Body of pancreas (tissue), 4 donors: ENCODE measurements around the gene LARP1. TPM values are rescaled to one million over a fixed set of nuclear protein-coding genes. Genes with fewer than 3 reads are reported as not detected.

Experiments
- ATAC-seq: fragments of 150-250 bp; one replicate; pipeline ENCODE4 v1.9.1; 2016
- DNase-seq, 4 donors: peaks; one replicate each; pipeline ENCODE4 v3.0.0-alpha.2; 2019
- H3K27ac ChIP-seq, 4 donors: fragments of 200-600 bp; sonication (generic); 1 replicate in 3 of 4; 2 replicates in 1 of 4; pipeline versions ENCODE4 v1.5.1 to v1.6.1; 2016 to 2019; ENCODE audit warnings: mild to moderate bottlenecking in 1 of 4, mixed read lengths in 1 of 4, moderate library complexity in 1 of 4
- H3K27me3 ChIP-seq, 2 donors: fragments of 200-600 bp; sonication (generic); one replicate each; pipeline ENCODE4 v1.6.0; 2016; ENCODE audit warnings: mild to moderate bottlenecking in 1 of 2
- H3K36me3 ChIP-seq, 2 donors: fragments of 200-600 bp; sonication (generic); replicated peaks in 1 of 2; 2 replicates each; pipeline ENCODE4 v1.5.1; 2016; ENCODE audit warnings: low read depth in 2 of 2; ENCODE audit not compliant: insufficient read depth in 1 of 2
- H3K4me1 ChIP-seq: fragments of 200-600 bp; sonication (generic); one replicate; pipeline ENCODE4 v1.6.0; 2016
- H3K4me3 ChIP-seq, 2 donors: fragments of 200-600 bp; sonication (generic); 1 replicate in 1 of 2; 2 replicates in 1 of 2; pipeline ENCODE4 v1.5.1; 2016 to 2019
- H3K9me3 ChIP-seq, 3 donors: fragments of 200-600 bp; sonication (generic); 1 replicate in 2 of 3; 2 replicates in 1 of 3; pipeline ENCODE4 v1.5.1; 2016
- POLR2A ChIP-seq, 3 donors: fragments of 450-650 bp; IDR thresholded peaks; one replicate each; pipeline ENCODE4 v1.6.1; 2016; ENCODE audit warnings: antibody characterized with exemption in 3 of 3, mild to moderate bottlenecking in 2 of 3
- WGBS, 2 donors: methylation state at CpG; one replicate each; pipeline ENCODE4 v1.1.5; 2017; 5-methylcytosine and 5-hydroxymethylcytosine counted together
- intact Hi-C: fragments of 100-400 bp; cut with DNase I; formaldehyde crosslinking; loops from one replicate; pipeline ENCODE4 v1.15.1; 2023
- total RNA-seq, 2 donors: library from RNA; depleted of rRNA; stranded (reverse); fragments of >200 nt; gene quantifications; one replicate each; pipeline ENCODE4 v1.1.0, GENCODE V29; 2016
- TF ChIP-seq, protein P1 (sequence below), 7 experiments: fragments of 450-650 bp in 4 of 7; fragments of 200-600 bp in 3 of 7; sonication (generic) in 3 of 7; IDR thresholded peaks; one replicate each; pipeline ENCODE4 v1.5.1; 2016 to 2019; ENCODE audit warnings: antibody characterized with exemption in 7 of 7

Gene LARP1
- total RNA-seq, 2 donors from 2014 or later = 96.2 to 151 TPM

DNA sequence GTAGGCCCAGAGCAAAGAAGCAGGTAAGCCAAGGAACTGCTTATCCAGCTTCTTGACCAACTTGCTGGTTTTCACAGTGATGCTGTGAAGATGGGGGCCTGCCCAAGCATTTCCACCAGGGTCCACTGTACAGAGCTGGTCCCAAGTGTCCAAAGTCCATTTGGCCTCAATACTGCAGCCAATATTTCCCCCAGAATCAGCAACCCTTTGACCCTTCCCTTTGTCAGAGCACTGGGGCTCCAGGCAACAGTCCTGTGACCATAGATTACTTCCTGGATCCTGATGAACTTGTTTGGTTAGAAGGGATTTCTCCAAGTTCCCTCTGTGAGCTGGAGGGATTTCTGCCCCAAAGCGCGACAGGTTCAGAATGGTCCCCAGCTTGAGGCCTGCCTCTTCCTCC lies 68.9 kb downstream of the LARP1 start:
- intact Hi-C loops = no loop called here
- H3K27ac ChIP-seq = no peak overlapping the region

DNA sequence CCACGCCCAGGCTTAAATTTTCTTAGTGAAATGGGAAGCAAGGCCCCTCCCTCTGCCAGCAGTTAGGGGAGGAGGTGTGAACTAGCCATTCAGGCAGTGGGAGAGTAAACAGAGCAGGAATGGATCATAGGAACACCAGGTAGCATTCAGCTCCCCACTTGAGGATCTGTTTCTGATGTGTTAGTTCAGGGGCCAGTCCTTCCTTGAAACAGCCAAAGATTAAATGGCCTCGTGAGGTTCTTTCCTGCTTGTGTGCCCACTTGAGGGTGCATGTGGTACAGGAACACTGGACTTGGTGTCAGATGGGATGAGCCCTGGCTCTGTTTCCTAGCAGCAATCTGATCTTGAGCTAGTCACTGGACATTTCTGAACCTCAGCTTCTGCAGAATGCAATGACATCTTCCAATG lies 74.0 kb downstream of the LARP1 start:
- no peak overlapping the region for H3K4me3 ChIP-seq
- no peaks in the 10 kb centered on the region for H3K36me3 ChIP-seq
- no peaks in the 10 kb centered on the region for H3K27me3 ChIP-seq
- H3K4me1 ChIP-seq = no peaks in the 10 kb centered on the region
- intact Hi-C loops = no loop called here
- DNase-seq (no peak), ATAC-seq (no peak)
- H3K27ac ChIP-seq = no peak overlapping the region
- H3K9me3 ChIP-seq = no peaks in the 10 kb centered on the region
- TF ChIP-seq, protein P1, sequence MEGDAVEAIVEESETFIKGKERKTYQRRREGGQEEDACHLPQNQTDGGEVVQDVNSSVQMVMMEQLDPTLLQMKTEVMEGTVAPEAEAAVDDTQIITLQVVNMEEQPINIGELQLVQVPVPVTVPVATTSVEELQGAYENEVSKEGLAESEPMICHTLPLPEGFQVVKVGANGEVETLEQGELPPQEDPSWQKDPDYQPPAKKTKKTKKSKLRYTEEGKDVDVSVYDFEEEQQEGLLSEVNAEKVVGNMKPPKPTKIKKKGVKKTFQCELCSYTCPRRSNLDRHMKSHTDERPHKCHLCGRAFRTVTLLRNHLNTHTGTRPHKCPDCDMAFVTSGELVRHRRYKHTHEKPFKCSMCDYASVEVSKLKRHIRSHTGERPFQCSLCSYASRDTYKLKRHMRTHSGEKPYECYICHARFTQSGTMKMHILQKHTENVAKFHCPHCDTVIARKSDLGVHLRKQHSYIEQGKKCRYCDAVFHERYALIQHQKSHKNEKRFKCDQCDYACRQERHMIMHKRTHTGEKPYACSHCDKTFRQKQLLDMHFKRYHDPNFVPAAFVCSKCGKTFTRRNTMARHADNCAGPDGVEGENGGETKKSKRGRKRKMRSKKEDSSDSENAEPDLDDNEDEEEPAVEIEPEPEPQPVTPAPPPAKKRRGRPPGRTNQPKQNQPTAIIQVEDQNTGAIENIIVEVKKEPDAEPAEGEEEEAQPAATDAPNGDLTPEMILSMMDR (IDR thresholded peaks at IDR 0.05) = no peak
- no peak for TF ChIP-seq POLR2A (IDR thresholded peaks at IDR 0.05)
- 83 to 87% methylated on average over 1 to 2 of the region's 2 CpGs for WGBS, 2 donors

More for the DNA sequence above, 68.9 kb downstream of the LARP1 start:
- no peaks in the 10 kb centered on the region for H3K27me3 ChIP-seq
- peaks cover 4% of the 10 kb centered on the region for H3K4me1 ChIP-seq
- no peaks in the 10 kb centered on the region for H3K9me3 ChIP-seq
- 95 to 100% methylated on average over 2 of the region's 2 CpGs for WGBS, 2 donors
- TF ChIP-seq, protein P1 (IDR thresholded peaks at IDR 0.05) = no peak
- TF ChIP-seq POLR2A (IDR thresholded peaks at IDR 0.05) = no peak
- DNase-seq (no peak), ATAC-seq (no peak)
- no peak overlapping the region for H3K4me3 ChIP-seq
- peaks cover 0 to 6% of the 10 kb centered on the region in 2 donors for H3K36me3 ChIP-seq

DNA sequence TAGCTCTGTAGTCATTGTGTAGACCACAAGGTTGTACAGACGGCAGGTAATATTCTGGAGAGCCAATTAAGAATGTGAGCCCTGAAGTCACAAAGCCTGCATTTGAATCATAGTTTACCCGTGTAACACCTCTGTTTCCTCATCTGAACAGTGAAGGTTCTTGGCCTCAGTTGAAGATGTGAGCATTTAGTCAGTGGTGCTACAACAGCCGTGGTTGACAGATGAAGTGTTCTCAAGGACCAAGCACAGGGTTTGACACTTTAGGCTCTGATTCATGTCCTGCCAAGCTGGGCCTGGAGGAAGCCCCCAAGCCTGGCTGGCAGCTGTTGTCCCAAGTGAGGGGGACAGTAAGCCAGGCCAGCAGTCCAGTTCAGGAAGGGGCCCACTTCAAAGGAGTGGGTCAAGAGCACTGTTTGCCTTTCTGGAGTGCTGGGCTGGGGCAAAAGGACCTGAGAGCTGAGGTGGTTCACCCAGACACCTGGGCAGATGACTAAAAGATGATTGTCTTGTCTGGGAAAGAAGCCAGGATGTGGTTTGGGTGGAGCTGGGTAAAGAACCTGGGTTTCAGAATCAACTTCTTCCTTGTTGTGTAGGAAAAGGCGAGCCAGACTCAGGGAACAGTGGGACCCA lies 74.5 kb downstream of the LARP1 start:
- Histone ChIP-seq H3K36me3 (no peaks in the 10 kb centered on the region), H3K4me3 (no peak overlapping the region), H3K9me3 (no peaks in the 10 kb centered on the region), H3K27me3 (no peaks in the 10 kb centered on the region), H3K4me1 (peaks cover 3% of the 10 kb centered on the region), H3K27ac (no peak overlapping the region)
- TF ChIP-seq, protein P1 (IDR thresholded peaks at IDR 0.05) = no peak
- TF ChIP-seq POLR2A (IDR thresholded peaks at IDR 0.05) = no peak
- WGBS, 2 donors = 85 to 90% methylated on average over 4 of the region's 4 CpGs
- DNase-seq (no peak), ATAC-seq (no peak)
- intact Hi-C loops = no loop called here

DNA sequence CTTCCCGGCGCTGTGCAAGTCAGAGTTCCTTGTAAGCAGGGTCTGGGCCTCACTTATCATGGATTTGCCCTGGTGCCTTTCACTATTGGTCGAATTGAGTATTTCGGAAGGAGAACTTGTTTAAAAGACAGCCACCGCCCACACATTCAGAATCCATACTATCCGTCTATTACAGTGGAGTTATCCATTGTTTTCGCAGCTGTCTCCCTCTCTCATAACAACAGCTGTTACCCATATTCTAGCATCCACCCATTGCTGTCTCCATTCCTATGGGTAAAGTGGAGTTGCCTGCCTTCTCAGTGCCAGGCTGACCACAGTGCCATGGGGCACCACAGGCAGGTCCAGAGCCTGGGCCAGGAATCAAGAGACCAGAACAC lies 75.0 kb downstream of the LARP1 start:
- Histone ChIP-seq H3K27ac (no peak overlapping the region), H3K4me3 (no peak overlapping the region), H3K9me3 (no peaks in the 10 kb centered on the region), H3K36me3 (no peaks in the 10 kb centered on the region), H3K27me3 (no peaks in the 10 kb centered on the region), H3K4me1 (peaks cover 8% of the 10 kb centered on the region)
- 89 to 92% methylated on average over 7 of the region's 7 CpGs for WGBS, 2 donors
- ATAC-seq (no peak), DNase-seq (no peak)
- intact Hi-C loops = no loop called here
- TF ChIP-seq POLR2A (IDR thresholded peaks at IDR 0.05) = no peak
- TF ChIP-seq, protein P1 (IDR thresholded peaks at IDR 0.05) = no peak

DNA sequence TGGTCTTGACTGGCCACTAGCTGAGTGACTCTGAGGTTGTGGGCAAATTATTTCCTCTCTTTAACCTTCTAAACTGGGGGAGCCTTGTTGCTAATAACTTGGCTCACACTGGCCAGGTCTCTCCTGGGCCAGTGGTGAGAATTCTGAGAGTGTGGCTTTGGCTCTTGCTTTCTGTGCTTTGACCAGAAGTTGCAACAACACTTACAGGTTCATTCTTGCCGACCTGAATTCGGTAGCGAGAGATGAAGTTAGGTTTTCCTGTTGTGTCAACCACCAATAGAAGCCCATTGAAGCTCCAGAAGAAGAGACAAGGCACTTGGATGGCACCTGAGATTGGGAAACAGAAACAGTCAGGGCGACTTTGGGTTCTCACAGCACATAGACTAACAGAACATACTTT lies 75.4 kb downstream of the LARP1 start:
- no peaks in the 10 kb centered on the region for H3K27me3 ChIP-seq
- 82 to 90% methylated on average over 4 of the region's 4 CpGs for WGBS, 2 donors
- no peak for DNase-seq
- TF ChIP-seq POLR2A (IDR thresholded peaks at IDR 0.05) = no peak
- TF ChIP-seq, protein P1 (IDR thresholded peaks at IDR 0.05) = no peak
- intact Hi-C loops = no loop called here
- H3K4me1 ChIP-seq = peaks cover 12% of the 10 kb centered on the region
- no peak overlapping the region for H3K4me3 ChIP-seq
- no peak for ATAC-seq
- H3K36me3 ChIP-seq = no peaks in the 10 kb centered on the region
- no peak overlapping the region for H3K27ac ChIP-seq
- H3K9me3 ChIP-seq = no peaks in the 10 kb centered on the region
